NT2/D1 (cell line): ENCODE measurements around the gene RABGGTA.

Experiments used
- SUZ12 ChIP-seq: IDR thresholded peaks from 2 replicates; pipeline ENCODE4 v1.6.1; 2011; ENCODE audit not compliant: insufficient read length, insufficient read depth; ENCODE audit errors: extremely low read depth
- YY1 ChIP-seq: IDR thresholded peaks from 2 replicates; pipeline ENCODE4 v1.6.1; 2011; ENCODE audit not compliant: insufficient read length, insufficient read depth
- ZNF274 ChIP-seq: IDR thresholded peaks from 2 replicates; pipeline ENCODE4 v1.6.1; 2011; ENCODE audit warnings: mild to moderate bottlenecking, low read depth, low read length

DNA sequence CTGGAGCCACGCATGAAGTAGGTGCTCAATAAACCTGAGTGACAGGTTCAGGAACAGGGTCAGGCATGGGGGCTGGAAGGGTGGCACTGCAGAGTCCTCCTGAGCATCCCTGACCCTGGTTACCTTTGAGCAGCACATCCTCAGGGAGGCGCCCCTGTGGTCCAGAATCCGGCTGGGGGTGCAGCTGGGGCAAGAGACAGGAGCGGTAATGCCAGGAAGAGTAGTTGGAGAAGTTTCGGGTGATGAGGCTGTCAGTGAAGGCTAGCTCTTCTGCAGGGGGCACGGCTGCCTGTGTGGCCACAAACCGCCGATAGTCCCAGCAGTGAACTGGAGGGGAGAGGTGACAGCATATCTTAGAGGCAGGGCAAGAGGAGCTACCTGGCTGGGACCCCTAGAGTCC, 2.0 kb downstream of the RABGGTA start:
- TF ChIP-seq YY1 (no peak), ZNF274 (no peak), SUZ12 (no peak)
